DND-41 (cell line): ENCODE measurements around the gene NPY.

Experiments used
- ATAC-seq: fragments of 200-7000 bp; cut with Tn5 transposase; 3 replicates; pipeline ENCODE4 v1.9.1; 2021; ENCODE audit warnings: low read depth; ENCODE audit not compliant: insufficient read depth
- DNase-seq: peaks from one replicate; pipeline ENCODE4 v3.0.0-alpha.2; 2020
- H2AFZ ChIP-seq: 2 replicates; pipeline ENCODE4 v1.6.0; 2012; ENCODE audit warnings: low read depth, low read length
- H3K27ac ChIP-seq: 2 replicates; pipeline ENCODE4 v1.5.1; 2012; ENCODE audit warnings: low read length, inconsistent platforms
- H3K27me3 ChIP-seq: fragments of 200-600 bp; sonication (generic); 2 replicates; pipeline ENCODE4 v1.6.0; 2012; ENCODE audit warnings: low read length, mild to moderate bottlenecking, inconsistent platforms; ENCODE audit not compliant: insufficient read depth, poor library complexity
- H3K36me3 ChIP-seq: 2 replicates; pipeline ENCODE4 v1.5.1; 2012; ENCODE audit warnings: low read length, inconsistent platforms; ENCODE audit not compliant: insufficient read depth
- H3K4me1 ChIP-seq: 2 replicates; pipeline ENCODE4 v1.5.1; 2012; ENCODE audit warnings: mild to moderate bottlenecking, low read length; ENCODE audit not compliant: insufficient read depth
- H3K4me2 ChIP-seq: 2 replicates; pipeline ENCODE4 v1.6.0; 2012; ENCODE audit warnings: mild to moderate bottlenecking, moderate library complexity, low read length, inconsistent platforms; ENCODE audit not compliant: insufficient read depth
- H3K4me3 ChIP-seq, 2 experiments: fragments of 200-600 bp in 1 of 2; shearing (Covaris generic) in 1 of 2; 2 replicates each; pipeline ENCODE4 v1.5.1; 2012 to 2016; ENCODE audit warnings: inconsistent platforms in 2 of 2, low read length in 2 of 2, mild to moderate bottlenecking in 2 of 2, low read depth in 1 of 2, moderate library complexity in 1 of 2
- H3K79me2 ChIP-seq: 2 replicates; pipeline ENCODE4 v1.6.0; 2012; ENCODE audit warnings: low read length, inconsistent platforms; ENCODE audit not compliant: insufficient read depth
- H3K9ac ChIP-seq: 2 replicates; pipeline ENCODE4 v1.6.0; 2012; ENCODE audit warnings: low read depth, mild to moderate bottlenecking, inconsistent platforms, low read length, moderate library complexity
- H3K9me3 ChIP-seq: 2 replicates; pipeline ENCODE4 v1.5.1; 2012; ENCODE audit warnings: low read length, moderate library complexity, mild to moderate bottlenecking, inconsistent platforms; ENCODE audit not compliant: insufficient read depth, severe bottlenecking
- H4K20me1 ChIP-seq: 2 replicates; pipeline ENCODE4 v1.6.0; 2012; ENCODE audit warnings: low read length; ENCODE audit not compliant: insufficient read depth
- CTCF ChIP-seq: IDR thresholded peaks from 2 replicates; pipeline ENCODE4 v1.5.1; 2012; ENCODE audit warnings: borderline replicate concordance, low read length, moderate library complexity, mild to moderate bottlenecking; ENCODE audit not compliant: poor library complexity, severe bottlenecking; ENCODE audit errors: extremely low read depth
- EZH2 ChIP-seq: IDR thresholded peaks from 3 replicates; pipeline ENCODE4 v1.6.1; 2012; ENCODE audit warnings: borderline replicate concordance, low read depth, mild to moderate bottlenecking, moderate library complexity, low read length, inconsistent platforms; ENCODE audit not compliant: severe bottlenecking

NPY gene

GRCh38 chr7:24336461-24336860, 52.5 kb downstream of the NPY start:
- ATAC-seq: no peak
- H2AFZ ChIP-seq: no peak overlapping the region

GRCh38 chr7:24337180-24337579, 53.2 kb downstream of the NPY start:
- H3K27me3 ChIP-seq: no peaks in the 10 kb centered on the region
- TF ChIP-seq CTCF (no peak), EZH2 (no peak)
- no peaks in the 10 kb centered on the region for H3K36me3 ChIP-seq
- no peak overlapping the region for H3K4me2 ChIP-seq
- no peaks in the 10 kb centered on the region for H3K79me2 ChIP-seq
- no peaks in the 10 kb centered on the region for H3K9me3 ChIP-seq
- no peak overlapping the region for H3K9ac ChIP-seq
- no peaks in the 10 kb centered on the region for H3K4me1 ChIP-seq
- no peaks in the 10 kb centered on the region for H4K20me1 ChIP-seq
- DNase-seq (no peak), ATAC-seq (no peak)
- H2AFZ ChIP-seq: no peak overlapping the region
- no peak overlapping the region for H3K27ac ChIP-seq
- H3K4me3 ChIP-seq: no peak overlapping the region

More at GRCh38 chr7:24336461-24336860, 52.5 kb downstream of the NPY start:
- TF ChIP-seq CTCF (no peak), EZH2 (no peak)
- peaks cover 3% of the 10 kb centered on the region for H3K9me3 ChIP-seq
- no peak overlapping the region for H3K27ac ChIP-seq
- H3K4me2 ChIP-seq: no peak overlapping the region
- H3K4me3 ChIP-seq: no peak overlapping the region
- no peak for DNase-seq
- no peak overlapping the region for H3K9ac ChIP-seq
- no peaks in the 10 kb centered on the region for H3K36me3 ChIP-seq
- H3K79me2 ChIP-seq: no peaks in the 10 kb centered on the region
- H4K20me1 ChIP-seq: no peaks in the 10 kb centered on the region
- H3K27me3 ChIP-seq: no peaks in the 10 kb centered on the region
- H3K4me1 ChIP-seq: no peaks in the 10 kb centered on the region

GRCh38 chr7:24339575-24339974, 55.6 kb downstream of the NPY start:
- H3K27ac ChIP-seq: no peak overlapping the region
- no peak overlapping the region for H2AFZ ChIP-seq
- no peaks in the 10 kb centered on the region for H3K79me2 ChIP-seq
- no peak overlapping the region for H3K4me2 ChIP-seq
- no peaks in the 10 kb centered on the region for H3K9me3 ChIP-seq
- TF ChIP-seq CTCF (no peak), EZH2 (no peak)
- peaks cover 3% of the 10 kb centered on the region for H3K27me3 ChIP-seq
- H3K4me1 ChIP-seq: no peaks in the 10 kb centered on the region
- no peak overlapping the region for H3K9ac ChIP-seq
- ATAC-seq (no peak), DNase-seq (no peak)
- no peak overlapping the region for H3K4me3 ChIP-seq
- no peaks in the 10 kb centered on the region for H4K20me1 ChIP-seq
- no peaks in the 10 kb centered on the region for H3K36me3 ChIP-seq

- DNase-seq: no peak
- peaks cover 3% of the 10 kb centered on the region for H3K27me3 ChIP-seq
- ATAC-seq: no peak
- no peaks in the 10 kb centered on the region for H3K79me2 ChIP-seq
- no peak overlapping the region for H3K9ac ChIP-seq
- H3K4me2 ChIP-seq: no peak overlapping the region
- H3K4me1 ChIP-seq: no peaks in the 10 kb centered on the region
- no peaks in the 10 kb centered on the region for H3K9me3 ChIP-seq
- H4K20me1 ChIP-seq: no peaks in the 10 kb centered on the region
- H2AFZ ChIP-seq: no peak overlapping the region
- TF ChIP-seq EZH2 (no peak), CTCF (no peak)
- no peak overlapping the region for H3K27ac ChIP-seq
- no peak overlapping the region for H3K4me3 ChIP-seq
- no peaks in the 10 kb centered on the region for H3K36me3 ChIP-seq
Measured at GRCh38 chr7:24340727-24341126, 56.7 kb downstream of the NPY start.
